ENCODE measurements around the gene AMMECR1.
"Not testable (repeated sequence)": the region's sequence is repeated elsewhere in the genome, so short reads cannot be mapped to it uniquely, and the experiment has no call there.

Gene AMMECR1

DNA sequence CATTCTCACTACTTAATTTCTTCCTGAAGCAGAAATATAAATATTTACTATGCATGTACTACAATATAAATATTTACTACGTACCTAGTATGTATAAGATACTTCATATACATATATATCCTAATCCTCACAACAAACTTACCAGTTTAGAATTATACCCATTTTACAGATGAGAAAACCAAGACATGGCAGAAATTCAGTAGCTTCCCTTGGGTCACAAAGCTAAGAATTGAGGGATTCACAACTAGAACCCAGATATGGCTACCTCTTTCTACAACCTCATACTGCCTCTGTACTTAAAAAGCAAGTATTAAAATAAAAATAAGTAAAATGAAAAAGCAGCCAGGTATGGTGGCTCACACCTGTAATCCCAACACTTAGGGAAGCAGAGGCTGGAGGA, 65.9 kb downstream of the AMMECR1 start:
- no peak for DNase-seq

DNA sequence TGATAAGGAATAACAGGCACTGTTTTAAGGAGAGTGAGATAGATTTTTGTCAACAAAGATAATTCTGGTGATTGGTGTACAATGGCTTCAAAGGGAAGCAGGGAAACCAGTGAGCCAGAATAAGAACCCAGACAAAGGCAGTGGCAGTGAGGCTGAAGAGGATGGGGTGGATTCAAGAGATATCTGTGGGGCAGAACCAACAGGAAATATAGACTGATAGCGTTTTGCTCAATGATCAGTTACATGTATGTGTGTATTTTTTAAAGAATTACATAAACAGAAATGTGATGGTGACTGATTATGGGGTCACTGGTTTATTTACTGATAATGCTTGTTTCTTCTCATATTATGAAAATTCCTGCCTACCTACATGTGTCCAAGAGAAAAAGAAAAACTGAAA, 66.4 kb downstream of the AMMECR1 start:
- no peak for DNase-seq

DNA sequence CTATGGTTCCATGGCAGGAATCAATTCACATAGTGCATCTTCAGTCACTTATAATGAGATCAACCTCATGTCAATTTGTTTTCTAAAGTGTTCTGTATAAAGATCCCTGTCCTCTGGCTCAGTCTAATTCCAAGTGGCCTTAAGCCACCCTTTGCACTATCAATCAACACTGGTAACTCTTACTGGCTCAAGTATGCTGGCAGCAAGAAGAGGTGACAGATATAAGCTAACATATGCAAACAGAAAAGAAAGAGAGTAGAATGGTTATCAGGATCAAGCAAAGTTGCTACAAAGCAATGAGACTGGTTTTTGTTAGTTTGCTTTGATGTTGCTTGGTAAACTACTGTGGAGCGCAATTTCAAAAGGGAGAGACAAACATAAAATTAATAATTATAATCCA, 67.0 kb downstream of the AMMECR1 start:
- no peak for DNase-seq

DNA sequence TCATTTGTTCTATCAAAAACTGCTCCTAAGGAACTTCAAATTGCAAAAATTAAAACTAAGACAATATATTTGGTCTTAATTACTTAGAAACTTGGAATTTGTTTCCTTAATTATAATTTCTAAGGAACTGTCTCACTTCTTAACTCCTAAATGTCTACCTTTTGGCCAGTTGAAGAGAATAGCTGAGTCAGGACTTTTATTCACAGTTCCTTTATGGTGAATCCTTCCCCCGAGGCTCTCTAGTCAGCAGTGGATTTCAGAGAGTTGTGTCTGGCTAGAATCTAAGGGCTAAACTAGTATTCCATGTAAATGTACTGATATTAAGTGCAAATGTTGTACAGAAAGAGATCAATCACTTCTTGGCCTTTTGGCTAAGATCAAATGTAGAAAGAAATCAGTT, 69.3 kb downstream of the AMMECR1 start:
- no peak for DNase-seq

DNA sequence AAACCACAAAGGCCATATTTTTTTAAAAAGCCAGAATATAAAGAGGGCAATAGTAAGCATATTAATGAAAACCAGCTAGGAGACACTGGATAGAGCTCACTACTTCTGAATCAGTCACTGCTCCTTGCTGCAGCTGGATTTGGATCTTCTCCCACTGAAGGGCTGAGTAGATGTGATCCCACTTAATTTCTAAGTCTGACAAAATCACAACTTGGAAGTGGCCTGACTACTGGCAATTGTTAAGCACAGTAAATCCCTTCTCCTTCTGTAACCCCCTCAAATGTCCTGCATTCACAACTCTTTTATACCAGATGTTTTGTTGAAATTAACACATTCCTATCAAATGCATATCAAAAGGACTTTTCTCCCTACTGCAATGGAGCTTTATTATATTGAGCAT, 72.9 kb downstream of the AMMECR1 start:
- no peak for DNase-seq

DNA sequence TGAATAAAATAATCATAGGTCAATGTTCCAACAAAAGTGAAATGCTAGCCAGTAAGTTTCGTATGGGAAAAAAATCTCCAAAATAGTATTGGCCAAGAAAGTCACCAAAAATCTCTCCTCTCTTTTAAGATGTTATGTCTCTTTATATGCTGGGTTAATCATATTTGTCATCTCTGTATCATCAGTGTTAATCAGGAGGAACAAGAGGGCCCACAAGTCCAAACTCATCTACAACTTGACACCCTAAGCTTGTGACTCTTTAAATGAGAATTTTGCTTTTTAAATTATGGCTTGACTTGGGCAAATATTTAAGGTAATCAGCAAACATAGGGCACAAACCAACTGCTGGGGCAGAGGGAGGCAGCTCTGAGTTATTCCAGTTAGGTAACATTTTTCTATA, 75.5 kb downstream of the AMMECR1 start:
- no peak for DNase-seq

DNA sequence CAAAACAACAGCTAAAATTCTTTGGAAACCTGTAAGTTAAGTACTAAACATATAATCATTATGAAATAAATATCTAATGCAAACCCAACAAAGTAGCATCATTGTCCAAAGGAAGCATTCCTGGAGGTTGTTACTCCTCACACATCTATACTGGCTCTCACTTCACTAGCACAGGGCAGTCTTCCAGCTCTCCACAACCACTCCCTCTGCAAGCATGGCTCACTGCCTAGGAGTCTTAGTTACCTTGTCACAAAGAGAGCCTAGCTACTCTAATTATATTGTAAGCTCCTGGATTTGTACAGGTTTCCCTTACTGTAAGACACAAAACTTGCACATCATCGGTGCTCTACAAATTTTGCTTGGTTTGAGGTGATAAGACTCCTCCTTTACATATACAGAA, 76.1 kb downstream of the AMMECR1 start:
- no peak for DNase-seq

DNA sequence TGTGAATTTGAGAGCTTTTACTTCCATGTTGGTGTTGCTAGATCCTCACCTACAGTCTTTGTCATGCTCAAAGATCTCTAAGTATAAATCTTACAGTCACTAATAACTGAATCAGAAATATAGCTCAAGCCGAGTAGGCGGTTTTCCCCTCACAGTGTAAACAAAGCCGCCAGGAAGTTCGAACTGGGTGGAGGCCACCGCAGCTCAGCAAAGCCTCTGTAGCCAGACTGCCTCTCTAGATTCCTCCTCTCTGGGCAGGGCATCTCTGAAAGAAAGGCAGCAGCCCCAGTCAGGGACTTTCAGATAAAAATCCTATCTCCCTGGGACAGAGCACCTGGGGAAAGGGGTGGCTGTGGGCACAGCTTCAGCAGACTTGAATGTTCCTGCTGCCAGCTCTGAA, 79.6 kb downstream of the AMMECR1 start:
- peak; percentile 6 for DNase-seq

DNA sequence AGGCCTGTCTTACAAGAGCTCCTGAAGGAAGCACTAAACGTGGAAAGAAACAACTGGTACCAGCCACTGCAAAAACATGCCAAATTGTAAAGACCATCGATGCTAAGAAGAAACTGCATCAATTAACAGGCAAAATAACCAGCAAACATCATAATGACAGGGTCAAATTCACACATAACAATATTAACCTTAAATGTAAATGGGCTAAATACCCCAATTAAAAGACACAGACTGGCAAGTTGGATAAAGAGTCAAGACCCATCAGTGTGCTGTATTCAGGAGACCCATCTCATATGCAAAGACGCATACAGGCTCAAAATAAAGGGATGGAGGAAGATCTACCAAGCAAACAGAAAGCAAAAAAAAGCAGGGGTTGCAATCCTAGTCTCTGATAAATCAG, 86.4 kb downstream of the AMMECR1 start:
- not testable (repeated sequence) for DNase-seq

DNA sequence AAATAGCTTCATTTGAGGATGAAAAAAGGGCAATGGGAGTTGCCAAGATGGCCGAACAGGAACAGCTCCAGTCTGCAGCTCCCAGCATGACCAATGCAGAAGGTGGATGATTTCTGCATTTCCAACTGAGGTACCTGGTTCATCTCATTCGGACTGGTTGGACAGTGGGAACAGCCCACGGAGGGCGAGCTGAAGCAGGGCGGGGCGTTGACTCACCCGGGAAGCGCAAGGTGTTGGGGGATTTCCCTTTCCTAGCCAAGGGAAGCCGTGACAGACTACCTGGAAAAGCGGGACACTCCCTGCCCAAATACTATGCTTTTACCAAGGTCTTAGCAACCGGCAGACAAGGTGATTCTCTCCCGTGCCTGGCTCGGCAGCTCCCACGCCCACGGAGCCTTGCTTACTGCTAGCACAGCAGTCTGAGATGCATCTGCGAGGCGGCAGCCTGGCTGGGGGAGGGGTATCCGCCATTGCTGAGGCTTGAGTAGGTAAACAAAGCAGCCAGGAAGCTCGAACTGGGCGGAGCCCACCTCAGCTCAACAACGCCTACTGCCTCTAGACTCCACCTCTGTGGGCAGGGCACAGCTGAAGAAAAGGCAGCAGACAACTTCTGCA, 88.3 kb downstream of the AMMECR1 start:
- DNase-seq, result peak; percentile 76

DNA sequence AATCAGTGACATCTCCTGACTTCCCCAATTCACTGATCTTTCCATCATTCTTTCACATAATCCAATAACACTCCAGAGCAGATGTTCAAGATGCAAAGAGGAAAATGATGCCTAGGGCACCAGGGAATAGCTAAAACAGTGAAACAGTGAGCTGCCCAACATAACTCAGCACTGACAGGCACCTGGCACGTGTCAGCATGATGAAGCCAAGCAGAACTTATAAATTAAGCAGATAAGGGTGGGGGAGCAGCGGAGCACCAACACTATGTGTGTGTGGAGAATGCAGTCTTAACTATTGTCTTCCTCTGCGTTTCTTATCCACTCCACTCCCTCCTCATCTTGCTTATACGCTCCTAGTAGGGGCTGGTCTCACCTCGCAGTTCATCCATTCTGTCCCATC, 89.4 kb downstream of the AMMECR1 start:
- no peak for DNase-seq

DNA sequence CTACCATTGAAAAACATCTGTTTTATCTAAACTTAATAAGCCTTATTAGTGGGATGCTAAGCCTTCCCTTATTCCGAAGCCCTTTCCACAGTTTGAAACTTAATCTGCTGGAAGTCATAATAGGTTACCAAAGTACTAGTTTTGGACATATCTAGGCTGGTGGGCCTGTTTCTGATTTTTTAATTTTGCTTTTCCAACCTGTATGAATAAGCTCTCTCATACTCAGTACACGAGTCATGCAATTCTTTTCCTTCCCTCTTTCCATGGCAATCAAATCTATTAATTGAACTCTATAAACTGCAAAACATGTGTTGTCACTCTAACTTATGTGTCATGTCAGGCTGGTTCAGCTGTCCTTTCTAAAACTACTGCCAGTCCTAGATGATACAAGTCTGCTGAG, 91.0 kb downstream of the AMMECR1 start:
- DNase-seq, result no peak

DNA sequence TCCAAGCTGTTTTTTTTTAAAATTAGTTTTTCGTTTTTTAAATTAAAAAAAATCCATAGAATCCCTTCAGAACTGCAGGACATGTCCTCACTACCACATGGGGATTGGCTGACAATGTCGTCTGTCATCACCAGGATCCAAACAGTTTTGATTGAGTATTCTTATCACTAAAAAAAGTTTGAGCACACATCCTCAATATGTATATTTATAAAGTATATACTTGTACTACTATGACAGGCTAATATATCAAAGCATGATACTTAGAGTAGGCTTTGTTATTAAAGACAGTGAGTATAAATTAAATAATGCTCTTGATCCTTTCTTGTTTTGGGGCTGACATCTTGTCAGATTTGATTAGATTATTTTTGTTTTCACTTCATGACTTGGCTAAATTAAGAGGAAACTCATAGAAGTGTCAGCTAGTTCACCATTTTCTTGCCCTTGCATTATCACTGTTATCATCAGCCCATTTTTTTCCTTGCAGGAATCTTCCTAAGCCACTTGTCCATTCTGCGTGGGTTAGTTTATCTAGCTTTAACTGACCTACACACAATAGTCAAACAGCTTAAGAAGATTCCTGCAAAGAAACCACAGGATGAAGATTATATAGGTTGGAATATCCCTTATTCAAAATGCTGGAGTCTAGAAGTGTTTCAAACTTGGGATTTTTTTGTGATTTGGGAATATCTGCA, 92.8 kb downstream of the AMMECR1 start:
- no peak for DNase-seq

DNA sequence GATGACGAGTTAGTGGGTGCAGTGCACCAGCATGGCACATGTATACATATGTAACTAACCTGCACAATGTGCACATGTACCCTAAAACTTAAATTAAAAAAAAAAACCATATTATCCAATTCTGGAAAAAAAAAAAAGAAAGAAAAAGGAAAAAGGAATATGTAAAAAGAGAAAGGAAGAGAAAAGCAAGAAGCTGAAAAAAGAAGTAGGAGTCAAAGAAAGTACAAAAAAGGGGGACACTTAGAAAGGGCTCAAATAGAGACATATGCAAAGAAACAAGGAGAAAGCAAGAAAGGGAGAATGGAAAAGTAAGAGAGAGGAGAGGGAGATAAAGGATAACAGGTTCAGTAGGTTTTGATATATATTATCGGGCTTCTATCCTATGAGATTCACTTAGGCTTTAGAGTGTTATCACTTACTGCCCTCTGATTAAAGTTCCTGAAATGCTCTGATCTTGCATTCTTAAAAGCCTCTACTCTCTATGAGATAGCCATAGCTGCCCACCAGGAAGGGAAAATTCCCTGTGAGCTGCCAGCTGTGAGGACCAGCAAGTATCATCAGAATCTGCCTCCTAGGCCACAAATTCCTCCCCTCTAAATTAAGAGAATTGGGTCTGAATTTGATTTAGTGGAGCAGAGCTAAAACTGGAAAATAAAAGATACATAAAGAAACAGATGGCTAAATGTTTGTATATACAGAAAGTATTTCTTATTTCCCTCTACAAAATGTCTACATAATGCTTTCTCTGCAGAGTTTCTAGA, 95.2 kb downstream of the AMMECR1 start:
- no peak for DNase-seq

DNA sequence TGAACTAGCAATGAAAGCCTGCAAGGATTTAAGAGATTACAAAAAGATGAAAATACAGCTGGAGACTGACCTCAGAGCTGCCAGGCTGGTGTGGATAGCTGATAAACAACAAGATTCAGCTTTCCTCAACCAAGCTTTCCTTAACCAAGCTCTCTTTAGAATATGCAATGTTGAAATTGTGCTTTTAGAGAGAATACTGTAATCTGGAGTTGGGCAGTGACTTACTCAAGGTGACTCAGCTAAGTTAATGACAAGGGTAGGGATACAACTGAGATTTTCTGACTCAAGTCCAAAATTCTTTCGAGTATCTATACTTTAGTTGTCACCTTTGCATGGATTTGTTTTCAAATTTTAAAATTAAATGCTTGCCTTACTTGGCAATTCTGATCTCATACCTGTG, 98.0 kb downstream of the AMMECR1 start:
- no peak for DNase-seq

DNA sequence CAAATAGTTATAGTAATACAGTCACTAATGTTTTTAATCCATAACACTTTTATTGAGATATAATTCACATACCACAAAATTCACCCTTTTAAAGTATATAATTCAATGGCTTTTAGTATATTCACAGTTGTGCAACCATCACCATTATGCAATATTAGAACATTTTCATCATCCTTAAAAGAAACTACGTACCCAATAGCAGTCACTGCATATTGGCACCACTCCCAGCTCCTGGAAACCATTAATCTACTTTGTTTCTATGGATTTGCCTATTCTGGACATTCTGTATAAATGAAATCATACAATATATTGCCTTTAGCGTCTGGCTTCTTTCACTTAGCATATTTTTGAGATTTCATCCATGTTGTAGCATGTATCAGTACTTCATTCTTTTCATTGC, 99.3 kb downstream of the AMMECR1 start:
- no peak for DNase-seq

DNA sequence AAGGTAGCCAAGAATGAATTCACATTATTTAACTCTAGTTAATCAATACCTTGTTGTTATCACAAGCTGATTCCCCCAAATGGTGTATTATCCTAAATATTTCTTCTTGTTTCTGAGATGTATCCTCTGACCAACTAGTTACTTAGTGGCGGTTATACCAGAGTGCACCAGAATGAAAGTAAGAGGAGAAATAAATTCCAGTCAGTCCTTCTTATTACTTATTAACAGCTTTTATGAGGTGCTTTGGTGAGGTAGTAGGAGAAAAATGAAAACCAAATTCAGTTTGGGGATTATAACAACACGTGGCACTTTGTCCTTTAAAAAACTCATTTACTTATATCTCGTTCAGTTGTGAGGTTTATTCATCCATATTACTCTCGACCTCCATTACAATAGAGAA, 101.9 kb downstream of the AMMECR1 start:
- no peak for DNase-seq

DNA sequence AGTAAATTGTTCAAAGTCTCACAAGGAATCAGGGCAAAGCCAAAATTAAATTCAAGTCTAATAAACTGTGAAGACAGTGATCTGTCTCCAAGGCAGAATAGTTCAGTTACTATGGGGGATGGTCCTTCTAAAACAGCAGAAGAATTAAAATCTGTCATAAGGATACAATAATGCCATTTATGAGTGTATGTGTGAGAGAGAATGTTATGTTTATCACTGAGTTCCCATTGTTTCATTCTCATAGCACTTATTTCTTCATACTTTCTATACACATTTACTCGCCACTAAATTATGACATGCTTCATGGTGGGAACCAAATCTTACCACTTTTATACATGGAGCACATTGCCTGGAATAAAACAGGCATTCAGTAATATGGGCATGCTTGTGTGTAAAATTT, 102.5 kb downstream of the AMMECR1 start:
- no peak for DNase-seq

DNA sequence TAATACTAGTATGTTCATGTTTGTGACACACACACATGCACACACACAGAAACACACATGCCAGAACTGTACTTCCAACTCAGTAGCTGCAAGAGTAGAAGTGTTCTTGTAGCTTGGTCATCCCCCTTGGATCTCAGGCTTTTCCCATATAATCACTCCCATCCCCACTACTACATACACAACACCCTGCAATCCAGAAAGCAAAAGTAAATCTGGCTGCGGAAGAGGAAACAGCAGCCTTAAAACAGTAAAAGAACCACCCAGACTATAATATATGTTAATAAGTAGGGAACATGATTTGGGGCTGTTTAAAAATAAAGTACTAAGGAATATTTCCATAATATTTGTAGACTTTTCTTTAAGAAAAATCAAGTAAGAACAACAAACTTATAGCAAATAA, 103.2 kb downstream of the AMMECR1 start:
- DNase-seq, result no peak

DNA sequence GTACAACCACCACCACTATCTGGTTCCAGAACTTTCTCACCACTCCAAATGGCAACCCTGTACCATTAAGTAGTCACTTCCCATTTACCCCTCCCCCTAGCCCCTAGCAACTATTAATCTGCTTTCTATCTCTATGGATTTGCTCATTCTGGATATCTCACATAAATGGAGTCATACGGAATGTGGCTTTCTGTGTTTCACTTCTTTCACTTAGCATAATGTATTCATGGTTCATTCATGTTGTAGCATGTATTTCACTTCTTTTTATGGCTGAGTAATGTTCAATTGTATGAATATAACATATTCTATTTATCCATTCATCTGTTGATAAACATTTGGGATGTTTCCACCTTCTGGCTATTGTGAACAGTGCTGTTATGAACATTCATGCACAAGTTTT, 104.7 kb downstream of the AMMECR1 start:
- DNase-seq, result no peak

DNA sequence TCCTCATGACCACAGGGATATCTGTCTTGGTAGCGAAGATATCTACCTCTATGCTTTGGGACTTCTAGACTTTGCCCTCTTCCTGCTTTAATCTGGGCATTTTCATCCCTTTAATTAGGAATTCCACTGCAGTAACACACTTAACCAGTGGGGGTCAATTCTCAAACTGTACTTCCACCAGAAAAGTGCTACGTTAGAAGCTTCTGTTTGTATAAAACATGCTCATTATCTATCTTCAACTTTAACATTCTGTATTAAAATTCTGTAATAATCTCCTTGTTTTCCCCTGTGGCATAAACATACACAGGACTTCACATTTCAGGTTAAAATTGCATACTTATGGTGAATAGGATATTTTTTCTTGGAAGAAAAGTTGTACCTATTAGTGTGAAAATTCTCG, 105.6 kb downstream of the AMMECR1 start:
- no peak for DNase-seq

DNA sequence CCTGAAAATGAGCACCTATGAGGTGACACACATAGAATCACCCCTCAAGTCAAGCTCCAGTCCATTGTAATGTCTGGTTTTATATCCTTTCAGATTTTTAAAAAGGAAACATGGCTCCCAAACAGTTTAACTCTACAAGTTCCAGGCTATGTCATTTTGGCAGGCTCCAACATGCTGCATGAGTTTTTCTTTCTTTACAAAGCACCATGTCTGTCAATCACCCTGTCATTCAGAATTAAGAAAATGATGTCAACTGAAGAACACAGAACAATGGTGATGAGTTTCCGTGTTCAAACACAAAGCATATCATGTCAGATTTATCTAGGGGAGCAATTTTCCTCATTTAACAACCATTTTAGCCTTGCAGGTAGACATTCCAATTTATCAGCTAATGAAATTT, 106.5 kb downstream of the AMMECR1 start:
- DNase-seq, result no peak

DNA sequence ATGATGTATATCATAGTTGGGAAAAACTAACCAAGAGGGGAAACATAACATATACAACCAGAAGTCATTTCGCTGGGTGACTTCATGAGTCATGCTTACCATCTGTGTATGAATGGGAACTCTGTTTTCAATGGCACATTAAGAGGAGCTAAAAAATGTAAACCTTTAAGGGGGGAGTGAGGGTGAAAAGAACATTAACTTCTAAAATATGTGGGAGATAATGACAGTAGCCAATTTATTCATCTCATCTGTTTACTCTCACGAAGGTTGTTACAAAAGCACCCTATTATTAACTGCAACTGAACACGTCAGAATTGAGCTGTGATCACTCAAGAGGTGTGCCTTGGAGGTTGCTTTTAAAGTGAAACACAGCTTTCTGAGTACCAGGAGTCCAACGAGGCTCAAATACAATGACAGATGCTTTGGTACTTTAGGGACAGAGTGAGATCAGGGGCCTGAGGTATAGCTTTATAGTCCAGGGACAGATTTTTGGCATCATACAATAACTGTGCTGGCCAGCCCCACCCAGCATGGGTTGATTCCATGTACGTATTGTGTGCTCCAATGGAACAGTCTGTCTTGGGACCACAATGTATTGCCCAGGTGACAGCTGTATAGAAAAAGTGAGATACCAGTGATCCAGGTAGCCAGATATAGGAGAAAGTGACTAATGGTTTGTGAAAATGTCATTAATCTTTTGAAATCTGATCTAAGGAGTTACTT, 107.3 kb downstream of the AMMECR1 start:
- DNase-seq, result no peak

DNA sequence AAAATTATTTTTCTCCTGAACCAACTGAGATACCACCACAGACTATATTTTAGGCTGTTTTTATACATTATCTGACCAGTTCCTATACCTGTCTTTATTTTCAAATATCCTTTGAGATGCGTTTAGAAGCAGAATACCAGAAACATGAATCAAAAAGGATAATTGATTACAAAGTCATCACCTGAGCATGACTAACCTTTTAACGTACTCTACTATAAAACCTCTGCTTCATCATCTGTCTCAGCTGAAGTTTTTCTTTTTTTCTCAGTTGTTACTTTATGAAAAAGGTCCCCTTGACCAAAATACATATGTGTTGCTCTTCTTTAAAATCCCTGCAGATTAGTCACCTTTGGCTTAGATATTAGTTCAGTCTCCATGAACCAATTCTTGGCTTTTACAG, 109.8 kb downstream of the AMMECR1 start:
- no peak for DNase-seq
